Activated T-cell treated with anti-CD3 and anti-CD28 coated beads for 48 hours (primary cell): ENCODE measurements around the gene HSPG2.
"Not testable (repeated sequence)": the region's sequence is repeated elsewhere in the genome, so short reads cannot be mapped to it uniquely, and the experiment has no call there.

ENCODE experiments used
- DNase-seq: peaks from one replicate; pipeline ENCODE4 v3.0.0-alpha.2; 2020; ENCODE audit warnings: low read depth

Gene HSPG2

GRCh38 chr1:21843208-21843607, 93.9 kb downstream of the HSPG2 start:
- DNase-seq: no peak

GRCh38 chr1:21842606-21843162, 94.4 kb downstream of the HSPG2 start:
- DNase-seq: no peak

GRCh38 chr1:21841852-21842466, 95.2 kb downstream of the HSPG2 start:
- DNase-seq: no peak

- no peak for DNase-seq
Measured at GRCh38 chr1:21840981-21841380, 96.1 kb downstream of the HSPG2 start.

- no peak for DNase-seq
Measured at GRCh38 chr1:21839337-21840037, 97.6 kb downstream of the HSPG2 start.

GRCh38 chr1:21838359-21839157, 98.6 kb downstream of the HSPG2 start:
- DNase-seq: no peak

GRCh38 chr1:21837476-21837875, 99.6 kb downstream of the HSPG2 start:
- no peak for DNase-seq

GRCh38 chr1:21836729-21837128, 100.4 kb downstream of the HSPG2 start:
- DNase-seq: no peak

- DNase-seq: no peak
Measured at GRCh38 chr1:21836010-21836409, 101.1 kb downstream of the HSPG2 start.

- no peak for DNase-seq
Measured at GRCh38 chr1:21834666-21835065, 102.4 kb downstream of the HSPG2 start.

- no peak for DNase-seq
Measured at GRCh38 chr1:21834094-21834493, 103.0 kb downstream of the HSPG2 start.

GRCh38 chr1:21833392-21833976, 103.6 kb downstream of the HSPG2 start:
- DNase-seq: no peak

- DNase-seq: no peak
Measured at GRCh38 chr1:21831454-21831970, 105.6 kb downstream of the HSPG2 start.

- DNase-seq: no peak
Measured at GRCh38 chr1:21830792-21831453, 106.2 kb downstream of the HSPG2 start.

GRCh38 chr1:21829294-21829693, 107.8 kb downstream of the HSPG2 start:
- DNase-seq: no peak

GRCh38 chr1:21828506-21829210, 108.5 kb downstream of the HSPG2 start:
- no peak for DNase-seq

- no peak for DNase-seq
Measured at GRCh38 chr1:21828075-21828474, 109.0 kb downstream of the HSPG2 start.

- DNase-seq: no peak
Measured at GRCh38 chr1:21827141-21827679, 109.9 kb downstream of the HSPG2 start.

- not testable (repeated sequence) for DNase-seq
Measured at GRCh38 chr1:21826694-21827093, 110.4 kb downstream of the HSPG2 start.

- DNase-seq: no peak
Measured at GRCh38 chr1:21825393-21825792, 111.7 kb downstream of the HSPG2 start.

- no peak for DNase-seq
Measured at GRCh38 chr1:21824926-21825325, 112.2 kb downstream of the HSPG2 start.
